Loucy (cell line): Measurements from ENCODE around the gene DTNBP1.

ENCODE experiments used
- H2AFZ ChIP-seq: fragments of 200-600 bp; sonication (generic); 2 replicates; pipeline ENCODE4 v1.6.0; 2016; ENCODE audit warnings: antibody characterized with exemption, mild to moderate bottlenecking, low read length, moderate library complexity
- H3F3A ChIP-seq: fragments of 200-600 bp; 2 replicates; pipeline ENCODE4 v1.6.0; 2016; ENCODE audit warnings: antibody characterized with exemption, low read depth, mild to moderate bottlenecking
- H3K27me3 ChIP-seq: fragments of 200-600 bp; sonication (generic); 2 replicates; pipeline ENCODE4 v1.6.1; 2014; ENCODE audit warnings: low read length, mild to moderate bottlenecking; ENCODE audit not compliant: insufficient read depth, poor library complexity, severe bottlenecking
- H3K36me3 ChIP-seq: fragments of 200-600 bp; sonication (generic); 2 replicates; pipeline ENCODE4 v1.6.1; 2016; ENCODE audit warnings: low read length; ENCODE audit not compliant: insufficient read depth
- H3K4me1 ChIP-seq: fragments of 200-600 bp; sonication (generic); 2 replicates; pipeline ENCODE4 v1.5.1; 2014; ENCODE audit warnings: low read length, mild to moderate bottlenecking; ENCODE audit not compliant: insufficient read depth, poor library complexity, severe bottlenecking
- H3K4me2 ChIP-seq: fragments of 200-600 bp; sonication (generic); 2 replicates; pipeline ENCODE4 v1.6.0; 2014; ENCODE audit warnings: antibody characterized with exemption, low read length, low read depth, mild to moderate bottlenecking; ENCODE audit not compliant: poor library complexity, severe bottlenecking
- H3K4me3 ChIP-seq: fragments of 200-600 bp; sonication (generic); 2 replicates; pipeline ENCODE4 v1.5.1; 2014; ENCODE audit warnings: low read length, mild to moderate bottlenecking, mixed read lengths; ENCODE audit not compliant: poor library complexity, severe bottlenecking
- H3K79me2 ChIP-seq: fragments of 200-600 bp; sonication (generic); 2 replicates; pipeline ENCODE4 v1.6.1; 2014; ENCODE audit warnings: low read length; ENCODE audit not compliant: insufficient read depth
- H3K9ac ChIP-seq: fragments of 200-600 bp; sonication (generic); 2 replicates; pipeline ENCODE4 v1.6.0; 2014; ENCODE audit warnings: mild to moderate bottlenecking, low read depth, low read length, moderate library complexity; ENCODE audit not compliant: poor library complexity, severe bottlenecking
- H3K9me2 ChIP-seq: fragments of 200-600 bp; sonication (generic); replicated peaks from 2 replicates; pipeline ENCODE4 v1.6.1; 2016; ENCODE audit warnings: low read depth, low read length, mixed read lengths
- H3K9me3 ChIP-seq: fragments of 200-600 bp; sonication (generic); 2 replicates; pipeline ENCODE4 v1.6.1; 2014; ENCODE audit warnings: mild to moderate bottlenecking, antibody characterized with exemption, low read length, low read depth; ENCODE audit not compliant: insufficient read depth
- H4K20me1 ChIP-seq: fragments of 200-600 bp; sonication (generic); 2 replicates; pipeline ENCODE4 v1.6.0; 2014; ENCODE audit warnings: antibody characterized with exemption, low read length, mild to moderate bottlenecking; ENCODE audit not compliant: insufficient read depth, poor library complexity, severe bottlenecking
- EZH2phosphoT487 ChIP-seq: fragments of 200-600 bp; IDR thresholded peaks from 2 replicates; pipeline ENCODE4 v1.6.1; 2018; ENCODE audit warnings: antibody characterized with exemption, mild to moderate bottlenecking, moderate library complexity, borderline replicate concordance
- TF ChIP-seq, protein P1 (sequence below): fragments of 200-600 bp; sonication (generic); conservative IDR thresholded peaks from 2 replicates; pipeline ENCODE4 v1.5.1; 2014; ENCODE audit warnings: mild to moderate bottlenecking, antibody characterized with exemption, low read length

The DTNBP1 gene

GRCh38 chr6:15538766-15539495 lies 123.9 kb downstream of the DTNBP1 start:
- no peaks in the 10 kb centered on the region for H3K27me3 ChIP-seq
- no peaks in the 10 kb centered on the region for H3K4me1 ChIP-seq
- H3K4me3 ChIP-seq = no peak overlapping the region
- no peak for TF ChIP-seq EZH2phosphoT487
- TF ChIP-seq, protein P1, sequence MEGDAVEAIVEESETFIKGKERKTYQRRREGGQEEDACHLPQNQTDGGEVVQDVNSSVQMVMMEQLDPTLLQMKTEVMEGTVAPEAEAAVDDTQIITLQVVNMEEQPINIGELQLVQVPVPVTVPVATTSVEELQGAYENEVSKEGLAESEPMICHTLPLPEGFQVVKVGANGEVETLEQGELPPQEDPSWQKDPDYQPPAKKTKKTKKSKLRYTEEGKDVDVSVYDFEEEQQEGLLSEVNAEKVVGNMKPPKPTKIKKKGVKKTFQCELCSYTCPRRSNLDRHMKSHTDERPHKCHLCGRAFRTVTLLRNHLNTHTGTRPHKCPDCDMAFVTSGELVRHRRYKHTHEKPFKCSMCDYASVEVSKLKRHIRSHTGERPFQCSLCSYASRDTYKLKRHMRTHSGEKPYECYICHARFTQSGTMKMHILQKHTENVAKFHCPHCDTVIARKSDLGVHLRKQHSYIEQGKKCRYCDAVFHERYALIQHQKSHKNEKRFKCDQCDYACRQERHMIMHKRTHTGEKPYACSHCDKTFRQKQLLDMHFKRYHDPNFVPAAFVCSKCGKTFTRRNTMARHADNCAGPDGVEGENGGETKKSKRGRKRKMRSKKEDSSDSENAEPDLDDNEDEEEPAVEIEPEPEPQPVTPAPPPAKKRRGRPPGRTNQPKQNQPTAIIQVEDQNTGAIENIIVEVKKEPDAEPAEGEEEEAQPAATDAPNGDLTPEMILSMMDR = no peak
- no peak overlapping the region for H3K9ac ChIP-seq
- no peaks in the 10 kb centered on the region for H3K9me3 ChIP-seq
- H3K36me3 ChIP-seq = no peaks in the 10 kb centered on the region
- H3K79me2 ChIP-seq = peaks cover 11% of the 10 kb centered on the region; the same call in 1 of the 2 replicates
- H4K20me1 ChIP-seq = no peaks in the 10 kb centered on the region
- H2AFZ ChIP-seq = no peak overlapping the region
- no peaks in the 10 kb centered on the region for H3K9me2 ChIP-seq
- no peaks in the 10 kb centered on the region for H3F3A ChIP-seq
- H3K4me2 ChIP-seq = no peak overlapping the region

- no peaks in the 10 kb centered on the region for H3F3A ChIP-seq
- H3K9me3 ChIP-seq = no peaks in the 10 kb centered on the region
- H3K4me1 ChIP-seq = no peaks in the 10 kb centered on the region
- no peaks in the 10 kb centered on the region for H3K27me3 ChIP-seq
- no peak for TF ChIP-seq EZH2phosphoT487
- TF ChIP-seq, protein P1 = no peak
- H3K4me2 ChIP-seq = no peak overlapping the region
- no peak overlapping the region for H3K4me3 ChIP-seq
- no peaks in the 10 kb centered on the region for H3K36me3 ChIP-seq
- no peaks in the 10 kb centered on the region for H3K9me2 ChIP-seq
- no peak overlapping the region for H3K9ac ChIP-seq
- H4K20me1 ChIP-seq = no peaks in the 10 kb centered on the region
- H2AFZ ChIP-seq = no peak overlapping the region
- peaks cover 11% of the 10 kb centered on the region; the same call in 1 of the 2 replicates for H3K79me2 ChIP-seq
These were observed 124.7 kb downstream of the DTNBP1 start for GRCh38 chr6:15538106-15538505.

GRCh38 chr6:15536198-15536955 lies 126.5 kb downstream of the DTNBP1 start:
- Histone ChIP-seq H3F3A (no peaks in the 10 kb centered on the region), H3K9ac (no peak overlapping the region), H3K36me3 (peaks cover 9% of the 10 kb centered on the region; the same call in 1 of the 2 replicates), H3K9me2 (no peaks in the 10 kb centered on the region), H3K79me2 (peaks cover 11% of the 10 kb centered on the region; the same call in 1 of the 2 replicates), H3K4me2 (no peak overlapping the region), H2AFZ (no peak overlapping the region), H3K9me3 (no peaks in the 10 kb centered on the region), H3K27me3 (no peaks in the 10 kb centered on the region), H3K4me1 (no peaks in the 10 kb centered on the region), H3K4me3 (no peak overlapping the region), H4K20me1 (no peaks in the 10 kb centered on the region)
- TF ChIP-seq, protein P1 = no peak
- no peak for TF ChIP-seq EZH2phosphoT487
